Gastroesophageal sphincter (tissue), 3 donors: ENCODE results near the gene VGLL1.

Source experiments
- EP300 ChIP-seq: sonication (generic); formaldehyde crosslinking; IDR thresholded peaks from one replicate; pipeline ENCODE4 v1.6.1; 2017; ENCODE audit warnings: antibody characterized with exemption, mild to moderate bottlenecking
- POLR2AphosphoS5 ChIP-seq: sonication (generic); formaldehyde crosslinking; IDR thresholded peaks from one replicate; pipeline ENCODE4 v1.6.1; 2017; ENCODE audit warnings: antibody characterized with exemption
- TF ChIP-seq, protein P1 (sequence below), 4 experiments: fragments of 200-600 bp in 2 of 4; fragments of 450-650 bp in 2 of 4; sonication (generic) in 1 of 4; IDR thresholded peaks; one replicate each; pipeline ENCODE4 v1.5.1; 2017 to 2019; ENCODE audit warnings: antibody characterized with exemption in 4 of 4, mild to moderate bottlenecking in 2 of 4, moderate library complexity in 2 of 4

DNA sequence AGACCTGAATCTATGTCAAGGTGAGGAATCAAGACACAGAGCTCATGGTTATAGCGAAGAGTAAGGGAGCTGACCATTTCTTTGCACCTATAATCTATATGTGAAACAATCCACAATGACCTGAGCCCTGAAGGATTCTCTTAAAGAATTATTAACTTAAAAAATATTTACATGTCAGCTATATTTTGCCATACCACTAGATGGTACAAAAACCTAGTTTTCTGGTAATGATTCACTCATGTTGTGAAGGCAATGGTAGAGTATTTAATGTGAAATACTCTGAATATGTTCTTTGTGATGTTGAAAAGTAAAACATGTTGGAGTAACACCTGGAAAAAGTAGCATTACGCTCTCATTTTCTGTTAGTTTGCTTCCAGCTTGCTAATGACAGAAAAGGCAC is 40.0 kb downstream of the VGLL1 start:
- TF ChIP-seq, protein P1, sequence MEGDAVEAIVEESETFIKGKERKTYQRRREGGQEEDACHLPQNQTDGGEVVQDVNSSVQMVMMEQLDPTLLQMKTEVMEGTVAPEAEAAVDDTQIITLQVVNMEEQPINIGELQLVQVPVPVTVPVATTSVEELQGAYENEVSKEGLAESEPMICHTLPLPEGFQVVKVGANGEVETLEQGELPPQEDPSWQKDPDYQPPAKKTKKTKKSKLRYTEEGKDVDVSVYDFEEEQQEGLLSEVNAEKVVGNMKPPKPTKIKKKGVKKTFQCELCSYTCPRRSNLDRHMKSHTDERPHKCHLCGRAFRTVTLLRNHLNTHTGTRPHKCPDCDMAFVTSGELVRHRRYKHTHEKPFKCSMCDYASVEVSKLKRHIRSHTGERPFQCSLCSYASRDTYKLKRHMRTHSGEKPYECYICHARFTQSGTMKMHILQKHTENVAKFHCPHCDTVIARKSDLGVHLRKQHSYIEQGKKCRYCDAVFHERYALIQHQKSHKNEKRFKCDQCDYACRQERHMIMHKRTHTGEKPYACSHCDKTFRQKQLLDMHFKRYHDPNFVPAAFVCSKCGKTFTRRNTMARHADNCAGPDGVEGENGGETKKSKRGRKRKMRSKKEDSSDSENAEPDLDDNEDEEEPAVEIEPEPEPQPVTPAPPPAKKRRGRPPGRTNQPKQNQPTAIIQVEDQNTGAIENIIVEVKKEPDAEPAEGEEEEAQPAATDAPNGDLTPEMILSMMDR (IDR thresholded peaks at IDR 0.05): no peak
- TF ChIP-seq POLR2AphosphoS5 (no peak), EP300 (no peak)
